GM21717 (cell line): ENCODE measurements around the gene HSPA1B.
"Not testable (repeated sequence)": the region's sequence is repeated elsewhere in the genome, so short reads cannot be mapped to it uniquely, and the experiment has no call there.

Source experiments
- ATAC-seq: cut with Tn5 transposase; IDR thresholded peaks from one replicate; pipeline ENCODE4 v1.9.1; 2021; ENCODE audit warnings: mild to moderate bottlenecking, moderate library complexity; ENCODE audit not compliant: unreplicated experiment

Gene HSPA1B

GRCh38 chr6:31851980-31852718 lies 24.6 kb downstream of the HSPA1B start:
- ATAC-seq, result not testable (repeated sequence)

DNA sequence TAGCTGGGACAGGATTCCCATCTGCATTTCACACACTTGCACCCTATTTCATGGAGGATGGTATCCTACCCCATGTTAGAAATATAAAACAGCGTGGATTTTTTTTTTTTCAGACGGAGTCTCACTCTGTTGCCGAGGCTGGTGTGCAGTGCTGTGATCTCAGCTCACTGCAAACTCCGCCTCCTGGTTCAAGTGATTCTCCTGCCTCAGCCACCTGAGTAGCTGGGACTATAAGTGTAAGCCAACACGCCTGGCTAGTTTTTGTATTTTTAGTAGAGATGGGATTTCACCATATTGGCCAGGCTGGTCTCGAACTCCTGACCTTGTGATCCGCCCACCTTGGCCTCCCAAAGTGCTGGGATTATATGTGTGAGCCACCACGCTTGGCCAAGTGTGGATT lies 30.2 kb downstream of the HSPA1B start:
- ATAC-seq, result not testable (repeated sequence)

DNA sequence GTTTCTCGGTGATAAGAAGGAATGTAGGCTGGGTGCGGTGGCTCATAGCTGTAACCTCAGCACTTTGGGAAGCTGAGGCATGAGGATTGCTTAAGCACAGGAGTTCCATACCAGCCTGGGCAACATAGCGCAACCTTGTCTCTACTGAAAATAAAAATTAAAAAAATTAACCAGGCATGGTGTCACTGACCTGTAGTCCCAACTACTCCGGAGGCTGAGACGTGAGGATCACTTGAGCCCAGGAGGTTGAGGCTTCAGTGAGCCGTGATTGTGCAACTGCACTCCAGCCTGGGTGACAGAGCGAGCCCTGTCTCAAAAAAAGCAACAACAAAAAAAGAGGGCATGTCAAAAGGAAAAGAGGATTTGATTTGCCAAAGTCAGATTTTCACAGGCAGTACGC lies 31.2 kb downstream of the HSPA1B start:
- no peak for ATAC-seq

DNA sequence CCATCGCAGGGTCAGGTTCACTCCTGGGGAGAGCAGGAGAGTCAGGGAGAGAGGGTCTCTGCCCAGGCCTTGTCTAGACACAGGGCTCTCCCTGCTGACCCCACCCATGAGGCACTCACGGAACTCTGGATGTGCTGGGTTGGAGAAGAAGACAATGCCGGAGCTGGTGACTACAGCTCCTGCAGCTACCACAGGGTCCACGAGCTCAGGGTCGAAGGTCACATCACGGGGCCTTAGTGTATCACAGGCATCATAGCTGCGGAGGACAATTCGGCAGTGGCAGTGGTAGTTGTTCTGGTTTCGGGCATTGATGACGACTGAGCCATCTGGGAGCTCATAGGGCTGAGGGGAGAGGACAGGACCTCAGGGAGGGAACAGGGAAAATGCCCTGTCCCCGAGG lies 32.4 kb downstream of the HSPA1B start:
- no peak for ATAC-seq

DNA sequence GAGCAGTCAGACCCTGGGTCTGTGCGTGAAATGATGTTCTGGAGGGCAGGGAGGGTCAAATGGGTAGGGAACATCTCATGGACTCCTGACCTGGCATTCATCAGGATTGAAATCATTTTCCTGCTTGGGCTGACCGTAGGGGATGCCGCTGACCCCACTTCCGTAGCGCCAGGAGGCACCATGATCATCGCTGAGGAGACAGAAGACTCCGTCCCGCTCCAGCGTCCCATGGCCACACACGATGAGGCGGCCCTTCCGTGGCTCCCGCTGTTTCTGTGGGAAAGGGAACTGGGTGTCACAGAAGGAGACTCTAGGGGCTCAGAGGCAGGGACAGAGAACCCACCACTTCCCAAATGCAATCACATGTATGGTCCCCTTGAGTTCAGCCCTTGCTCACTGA lies 32.8 kb downstream of the HSPA1B start:
- ATAC-seq, result no peak

GRCh38 chr6:31861150-31861549 lies 33.6 kb downstream of the HSPA1B start:
- no peak for ATAC-seq

DNA sequence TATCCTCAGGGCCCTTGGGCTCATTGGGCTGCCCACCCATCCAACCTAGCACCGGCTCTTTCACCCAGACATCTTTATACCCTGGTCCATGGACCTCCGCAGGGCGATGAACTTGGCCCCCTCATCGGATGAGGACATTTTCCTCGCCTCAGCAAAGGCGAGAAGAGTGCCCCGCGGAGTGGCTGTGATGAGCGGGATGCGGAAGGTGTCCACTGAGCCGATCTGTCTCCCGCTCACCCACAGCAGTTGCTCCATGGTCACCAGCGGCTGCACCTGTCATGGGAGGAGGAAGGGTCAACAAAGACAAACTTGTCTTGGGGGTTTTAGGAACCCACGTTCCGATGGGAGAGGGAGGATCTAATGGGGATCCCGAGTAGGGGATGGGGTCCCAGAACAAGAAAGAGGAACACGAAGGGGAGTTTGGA lies 34.4 kb downstream of the HSPA1B start:
- no peak for ATAC-seq

GRCh38 chr6:31862344-31863235 lies 35.1 kb downstream of the HSPA1B start, which contains the start of gene NEU1:
NEU1 (minus strand) TSS chr6:31862821; CDS start chr6:31862776, 45 bp downstream.
- ATAC-seq, result peak; percentile 88

DNA sequence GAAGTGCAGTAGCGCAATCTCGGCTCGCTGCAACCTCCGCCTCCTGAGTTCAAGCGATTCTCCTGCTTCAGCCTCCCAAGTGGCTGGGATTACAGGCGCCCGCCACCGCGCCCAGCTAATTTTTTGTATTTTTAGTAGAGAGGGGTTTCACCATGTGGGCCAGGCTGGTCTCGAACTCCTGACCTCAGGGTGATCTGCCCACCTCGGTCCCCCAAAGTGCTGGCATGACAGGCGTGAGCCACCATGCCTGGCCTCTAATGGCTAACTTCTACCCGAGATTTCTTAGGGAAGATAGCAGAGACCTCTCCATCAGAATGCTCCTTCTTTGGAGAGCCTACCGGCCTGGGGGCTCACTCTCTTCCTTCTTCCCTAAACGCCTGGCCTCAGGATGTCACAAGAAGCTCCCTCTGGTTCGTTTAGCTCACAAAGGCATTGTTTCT lies 36.6 kb downstream of the HSPA1B start:
- not testable (repeated sequence) for ATAC-seq

- no peak for ATAC-seq
These were observed 37.3 kb downstream of the HSPA1B start for GRCh38 chr6:31864818-31865204.

DNA sequence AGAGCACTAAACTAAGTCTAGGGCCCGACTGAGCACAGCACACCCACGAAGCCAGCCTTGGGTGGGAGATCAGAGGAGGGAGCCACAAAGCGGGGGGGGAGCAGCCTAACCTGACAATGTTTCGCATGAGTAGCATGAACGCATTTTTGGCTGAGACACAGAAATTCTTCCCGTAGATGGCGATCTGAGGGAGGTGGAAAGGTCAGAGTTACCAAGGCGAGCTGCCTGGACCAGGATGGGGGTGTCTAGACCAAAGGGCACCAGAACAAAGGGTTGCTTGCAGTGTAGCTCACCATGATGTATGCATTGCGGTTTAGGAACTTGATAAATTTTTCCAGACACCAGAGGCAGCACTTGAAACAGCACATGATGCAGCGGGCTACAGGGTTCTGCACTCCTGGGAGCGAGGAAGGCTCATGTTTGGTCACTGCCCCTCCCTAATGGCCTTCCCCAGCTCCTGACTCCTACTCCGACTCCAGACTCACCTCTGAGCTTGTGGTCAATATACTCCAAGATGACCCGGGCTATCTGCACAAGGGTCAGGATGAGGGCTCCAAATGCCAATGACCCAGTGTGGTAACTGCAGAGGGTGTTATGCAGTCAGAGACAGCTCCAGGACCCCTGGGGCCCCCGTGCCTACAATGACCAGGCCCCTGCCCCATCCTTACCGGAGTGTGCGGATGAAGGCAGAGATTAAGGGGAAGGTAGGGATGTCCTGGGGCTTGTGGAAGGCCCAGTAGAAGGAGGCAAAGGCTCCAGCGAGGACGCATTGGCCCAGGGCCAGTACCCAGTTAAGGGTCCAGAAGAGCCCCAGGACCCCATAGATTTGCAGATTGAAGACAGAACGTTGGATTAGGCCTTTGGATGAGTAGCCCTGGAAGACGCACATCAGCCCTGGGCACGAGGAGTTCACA lies 37.9 kb downstream of the HSPA1B start:
- no peak for ATAC-seq

DNA sequence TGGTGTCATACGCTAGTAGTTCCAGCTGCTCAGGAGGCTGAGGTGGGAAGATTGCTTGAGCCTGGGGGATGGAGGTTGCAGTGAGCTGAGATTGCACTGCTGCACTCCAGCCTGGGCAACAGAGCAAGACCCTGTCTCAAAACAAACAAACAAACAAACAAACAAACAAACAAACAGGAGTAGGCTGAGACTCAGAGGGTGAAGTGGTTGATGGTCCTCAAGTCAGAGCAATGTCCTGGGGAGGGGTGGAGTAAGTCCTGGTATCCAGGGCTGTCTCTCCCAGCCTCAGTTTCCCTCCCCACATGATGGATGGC lies 41.1 kb downstream of the HSPA1B start:
- ATAC-seq, result not testable (repeated sequence)

GRCh38 chr6:31869343-31869742 lies 41.8 kb downstream of the HSPA1B start:
- no peak for ATAC-seq

- ATAC-seq, result no peak
These were observed 42.9 kb downstream of the HSPA1B start for GRCh38 chr6:31870385-31870921.

DNA sequence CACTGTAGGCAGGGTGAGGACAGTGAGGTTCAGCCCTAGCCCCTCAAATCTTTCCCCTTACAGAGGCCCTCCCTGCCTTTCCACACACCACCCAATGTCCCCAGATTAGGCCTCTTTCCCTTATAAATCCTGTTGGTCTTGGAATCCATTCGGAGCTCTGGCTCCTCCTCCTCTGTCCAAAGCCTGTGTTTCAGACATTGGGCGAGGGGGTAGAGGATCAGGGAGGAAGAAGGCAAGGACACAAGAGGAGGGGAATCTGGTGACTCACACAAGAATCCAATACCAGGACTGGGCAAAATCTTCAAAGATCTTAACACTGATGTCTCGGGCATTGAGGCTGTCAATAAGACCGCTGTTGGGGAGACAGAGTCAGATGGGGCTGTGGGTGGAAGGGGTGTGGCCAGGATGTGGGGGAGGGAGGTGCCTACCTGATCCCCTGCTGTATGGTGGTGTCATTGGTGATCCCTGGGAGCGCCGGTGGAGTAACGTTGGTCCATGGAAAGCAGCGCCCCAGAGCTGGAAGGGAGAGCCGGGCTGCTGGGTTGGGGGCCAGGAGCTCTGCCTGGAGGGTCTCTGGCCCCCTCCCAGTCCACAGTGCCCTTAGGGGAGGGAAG lies 43.6 kb downstream of the HSPA1B start:
- ATAC-seq, result no peak

- ATAC-seq, result no peak
These were observed 46.6 kb downstream of the HSPA1B start for GRCh38 chr6:31874084-31874670.

DNA sequence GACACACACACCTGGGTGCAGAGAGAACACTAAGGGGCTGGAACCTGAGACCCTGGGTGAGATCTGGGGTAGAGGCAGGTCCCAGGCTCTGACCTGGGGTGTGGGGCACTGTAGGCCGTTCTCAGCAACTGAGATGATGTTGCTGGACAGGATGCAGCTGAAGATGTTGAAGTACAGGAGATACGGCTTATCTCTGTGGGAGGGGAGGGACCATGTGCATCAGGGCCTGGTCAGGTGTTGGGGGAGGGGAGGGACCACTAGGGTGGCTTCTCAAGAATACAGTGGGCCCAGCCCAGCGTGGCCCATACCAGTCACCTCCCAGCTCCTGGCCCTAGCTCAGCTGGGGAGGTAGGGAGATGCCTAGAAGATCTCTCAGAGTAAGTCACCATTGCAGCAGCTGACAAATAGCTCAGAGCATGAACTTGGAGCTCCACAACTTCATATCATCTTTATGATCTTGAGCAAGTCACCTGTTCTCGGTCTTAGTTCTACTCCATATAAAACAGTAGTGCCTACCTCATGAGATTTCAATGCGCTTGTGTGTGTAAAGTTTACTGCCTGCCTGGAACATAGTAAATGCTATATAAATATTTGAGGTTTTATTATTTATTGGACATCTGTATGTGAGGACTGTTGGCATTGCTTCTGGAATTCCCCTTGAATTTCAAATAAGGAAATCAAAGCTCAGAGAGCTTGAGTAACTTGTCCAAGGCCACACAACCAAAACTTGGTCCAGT lies 47.5 kb downstream of the HSPA1B start:
- ATAC-seq, result no peak

DNA sequence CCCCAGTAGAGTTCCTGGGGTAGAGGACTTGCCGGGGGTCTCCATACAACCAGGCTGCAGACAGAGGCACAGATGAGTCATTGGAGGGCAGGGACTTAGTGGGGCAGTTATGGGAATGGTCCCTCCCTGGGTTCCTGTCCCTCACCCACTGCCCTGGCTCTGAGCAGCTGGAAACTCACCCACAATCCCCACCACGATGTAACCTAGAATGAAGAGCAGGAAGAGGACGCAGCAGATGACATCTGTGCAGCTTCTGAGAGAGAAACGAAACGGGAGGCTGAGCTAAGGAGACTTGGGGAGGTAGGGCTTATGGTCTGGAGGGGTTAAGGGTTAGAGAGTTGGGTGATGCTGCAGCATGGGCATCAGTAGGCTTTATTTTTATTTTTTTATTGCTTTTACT lies 48.3 kb downstream of the HSPA1B start:
- ATAC-seq, result no peak

DNA sequence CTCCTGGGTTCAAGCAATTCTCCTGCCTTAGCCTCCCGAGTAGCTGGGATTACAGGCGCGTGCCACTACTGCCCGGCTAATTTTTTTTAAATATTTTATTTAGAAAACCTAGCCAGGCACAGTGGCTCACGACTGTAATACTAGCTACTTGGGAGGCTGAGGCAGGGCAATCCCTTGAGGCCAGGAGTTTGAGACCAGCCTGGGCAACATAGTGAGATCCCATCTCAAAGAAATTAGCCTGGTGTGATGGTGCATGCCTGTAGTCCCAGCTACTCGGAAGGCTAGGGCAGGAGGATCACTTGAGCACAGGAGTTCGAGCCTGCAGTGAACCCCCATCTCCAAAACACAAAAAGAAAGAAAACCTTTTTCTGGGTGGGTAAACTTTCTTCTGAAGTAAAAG lies 48.8 kb downstream of the HSPA1B start:
- ATAC-seq, result no peak
